ENCODE measurements around the gene CNN1. TPM values are rescaled to one million over a fixed set of nuclear protein-coding genes. Genes with fewer than 3 reads are reported as not detected.

The CNN1 gene
- total and polyA plus RNA-seq, 2 of the 8 experiments (the other 6 are each of a cell fraction or from before 2014, with no cell fraction given) = 29.8 to 50.8 TPM

GRCh38 chr19:11505504-11506100 is 33.0 kb upstream of the CNN1 start, which contains the start of gene ZNF653 (continued):
- TF ChIP-seq RXRA (IDR thresholded peaks at IDR 0.05; ENCODE audit: insufficient read depth, low read depth, low read length) (no peak), USF2 (IDR thresholded peaks at IDR 0.05; ENCODE audit: low read length) (no peak), CEBPB (IDR thresholded peaks at IDR 0.05; ENCODE audit: low read depth, low read length) (no peak)
